ENCODE measurements around the gene VPS13A.
A peak's percentile ranks its signal among the peaks of the same experiment; 100 is the strongest.

VPS13A gene

DNA sequence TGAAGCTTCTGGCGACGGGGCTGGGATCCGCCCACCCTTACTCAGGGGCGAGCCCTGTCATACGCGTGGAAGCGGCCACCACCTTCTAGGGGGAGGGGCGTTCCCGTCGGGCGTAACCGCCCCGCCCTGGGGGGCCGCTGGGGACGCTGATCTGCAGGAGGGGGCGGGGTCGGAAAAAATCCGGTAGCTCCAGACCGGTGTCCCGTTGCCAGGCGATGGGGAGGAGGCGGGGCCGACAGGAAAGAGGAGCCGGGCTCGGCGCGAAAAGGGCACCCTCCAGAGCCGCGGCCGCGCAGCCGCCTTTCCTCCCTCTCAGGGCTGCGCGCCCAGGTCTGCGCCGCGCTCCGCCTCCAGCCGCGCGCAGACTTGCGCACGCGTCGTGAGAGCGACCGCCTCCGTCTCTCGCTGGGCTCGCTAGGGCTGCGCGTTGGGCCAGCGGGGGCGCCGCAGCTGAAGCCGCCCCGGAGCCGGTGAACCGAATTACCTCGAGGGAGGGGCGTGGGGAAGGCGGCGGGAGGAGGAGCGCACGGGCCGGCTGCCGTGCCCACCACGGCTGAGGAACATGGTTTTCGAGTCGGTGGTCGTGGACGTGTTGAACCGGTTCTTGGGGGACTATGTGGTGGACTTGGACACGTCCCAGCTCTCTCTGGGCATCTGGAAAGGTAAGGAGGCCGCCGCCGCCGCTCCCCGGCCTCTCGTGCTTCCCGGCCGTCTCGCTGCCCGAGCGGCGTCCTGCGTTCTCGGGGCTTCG is at the start of gene VPS13A:
Gene VPS13A, plus strand, starts transcription at position 392 of the 751 bp plus-strand sequence. Its CDS starts 171 bp downstream, at position 563.
- peak; percentile 91 for DNase-seq (ENCODE audit: low spot score)

DNA sequence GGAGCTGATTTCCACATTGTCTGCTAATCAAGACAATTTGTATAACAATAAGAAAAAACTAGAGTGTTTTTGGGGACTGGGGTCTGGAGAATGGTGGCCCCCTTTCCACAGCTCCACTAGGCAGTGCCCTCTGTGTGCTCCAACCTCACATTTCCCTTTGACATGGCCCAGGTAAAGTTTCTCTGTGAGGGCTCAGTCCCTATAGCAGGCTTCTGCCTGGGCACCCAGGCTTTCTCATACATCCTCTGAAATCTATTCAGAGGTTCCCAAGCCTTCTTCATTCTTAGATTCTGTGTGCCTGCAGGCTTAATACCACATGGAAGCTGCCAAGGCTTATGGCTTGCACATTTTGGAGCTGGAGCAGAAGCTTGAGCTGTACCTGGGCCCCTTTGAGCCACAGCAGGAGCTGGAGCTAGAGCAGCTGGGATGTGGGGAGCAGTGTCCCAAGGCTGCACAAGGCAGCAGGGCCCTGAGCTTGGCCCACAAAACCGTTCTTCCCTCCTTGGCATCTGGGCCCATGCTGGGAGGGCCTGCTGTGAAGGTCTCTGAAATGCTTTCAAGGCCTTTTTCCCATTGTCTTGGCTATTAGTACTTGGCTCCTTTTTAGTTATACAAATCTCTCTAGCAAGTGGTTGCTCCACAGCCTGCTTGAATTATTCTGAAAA is 49.1 kb upstream of the VPS13A start:
- no peak for DNase-seq (ENCODE audit: low spot score)

DNA sequence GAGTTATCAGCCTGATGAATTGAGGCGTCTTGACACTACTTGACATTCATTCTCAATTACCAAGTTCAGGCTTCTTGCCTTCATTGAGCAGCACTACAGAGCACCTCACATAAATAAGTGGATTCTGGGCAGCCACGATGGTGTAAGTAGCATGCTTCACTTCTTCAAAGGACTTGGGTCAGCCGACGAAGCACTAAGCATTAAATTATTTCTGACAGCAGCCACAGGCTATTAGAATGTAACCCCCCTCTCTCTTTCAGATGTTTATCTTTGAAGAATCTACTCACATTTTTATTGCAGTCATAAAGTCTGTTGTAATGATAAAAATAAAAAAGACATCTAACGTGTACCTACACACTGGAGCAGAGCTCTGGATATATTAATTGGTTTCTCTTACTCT is 45.9 kb upstream of the VPS13A start:
- DNase-seq (ENCODE audit: low spot score), result no peak

DNA sequence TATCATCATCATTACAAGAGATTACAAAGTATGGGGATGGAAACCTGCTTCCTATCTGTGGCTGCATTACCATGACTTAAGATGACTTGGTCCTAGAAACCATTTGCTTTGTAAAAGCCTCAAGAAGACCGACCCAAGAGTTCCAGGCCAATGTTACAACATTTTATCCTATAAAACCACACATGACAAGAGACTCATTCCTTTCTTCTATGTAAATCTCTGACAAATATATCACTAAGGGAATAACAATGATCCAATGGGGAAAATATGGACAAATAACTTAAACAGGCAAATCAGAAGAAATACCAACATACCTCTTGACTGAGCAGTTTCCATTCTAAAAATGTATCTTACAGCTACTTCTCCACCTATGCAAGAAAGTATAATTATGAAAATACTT is 44.3 kb upstream of the VPS13A start:
- no peak for DNase-seq (ENCODE audit: low spot score)

DNA sequence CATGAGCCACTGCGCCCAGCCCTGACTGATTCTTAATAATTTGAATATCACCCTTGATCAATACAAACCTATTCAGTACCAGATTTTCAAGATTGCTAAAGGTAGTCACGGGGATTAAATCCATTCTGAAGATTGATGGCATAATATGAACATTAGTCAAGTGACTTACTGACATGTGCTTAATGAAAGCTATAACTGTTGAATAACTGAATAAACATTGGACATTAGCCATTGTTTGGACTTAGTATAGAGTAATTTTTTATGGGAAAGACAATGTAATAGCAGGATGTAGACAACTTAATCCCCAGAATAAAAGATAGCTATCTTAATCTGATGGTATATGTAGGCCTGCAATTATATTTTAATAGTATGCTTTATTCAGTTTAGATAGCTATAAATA is 35.0 kb upstream of the VPS13A start:
- no peak for DNase-seq (ENCODE audit: low spot score)

DNA sequence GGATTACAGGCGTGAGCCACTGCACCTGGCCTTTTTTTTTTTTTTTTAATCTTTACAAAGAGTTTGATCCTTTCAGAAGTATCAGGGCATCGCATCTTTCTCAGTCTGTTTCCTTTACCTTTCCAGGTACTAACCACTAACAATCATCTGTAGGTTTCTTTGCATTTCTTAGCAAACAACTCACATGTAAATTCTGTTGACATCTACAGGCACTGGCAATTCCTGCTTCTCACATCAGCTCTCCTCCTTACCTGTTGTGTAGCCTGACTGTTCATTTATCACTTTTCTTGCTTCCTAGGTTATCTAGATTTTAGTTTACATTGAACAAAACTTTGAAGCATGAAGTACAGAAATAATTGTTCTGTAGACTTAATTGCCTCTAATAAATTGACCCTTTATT is 27.5 kb upstream of the VPS13A start:
- DNase-seq (ENCODE audit: low spot score), result no peak

DNA sequence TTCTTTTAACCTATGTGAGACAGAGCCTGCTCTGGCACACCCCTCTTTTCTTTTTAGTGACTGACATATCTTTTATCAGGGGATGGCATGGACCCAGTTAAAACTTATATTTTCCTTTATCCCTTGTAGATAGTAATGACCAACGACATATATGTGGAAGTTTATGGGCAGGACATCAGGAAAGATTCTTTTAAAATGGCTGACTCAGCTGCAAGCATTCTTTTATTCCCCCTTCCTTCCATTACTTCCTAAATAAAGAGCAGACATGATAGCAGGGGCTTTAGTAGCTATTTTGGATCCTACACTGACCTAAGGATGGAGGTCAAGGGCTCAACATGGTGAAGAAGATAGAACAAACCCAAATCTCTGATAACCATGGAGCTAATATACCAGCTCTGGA is 25.0 kb upstream of the VPS13A start:
- DNase-seq (ENCODE audit: low spot score), result no peak

DNA sequence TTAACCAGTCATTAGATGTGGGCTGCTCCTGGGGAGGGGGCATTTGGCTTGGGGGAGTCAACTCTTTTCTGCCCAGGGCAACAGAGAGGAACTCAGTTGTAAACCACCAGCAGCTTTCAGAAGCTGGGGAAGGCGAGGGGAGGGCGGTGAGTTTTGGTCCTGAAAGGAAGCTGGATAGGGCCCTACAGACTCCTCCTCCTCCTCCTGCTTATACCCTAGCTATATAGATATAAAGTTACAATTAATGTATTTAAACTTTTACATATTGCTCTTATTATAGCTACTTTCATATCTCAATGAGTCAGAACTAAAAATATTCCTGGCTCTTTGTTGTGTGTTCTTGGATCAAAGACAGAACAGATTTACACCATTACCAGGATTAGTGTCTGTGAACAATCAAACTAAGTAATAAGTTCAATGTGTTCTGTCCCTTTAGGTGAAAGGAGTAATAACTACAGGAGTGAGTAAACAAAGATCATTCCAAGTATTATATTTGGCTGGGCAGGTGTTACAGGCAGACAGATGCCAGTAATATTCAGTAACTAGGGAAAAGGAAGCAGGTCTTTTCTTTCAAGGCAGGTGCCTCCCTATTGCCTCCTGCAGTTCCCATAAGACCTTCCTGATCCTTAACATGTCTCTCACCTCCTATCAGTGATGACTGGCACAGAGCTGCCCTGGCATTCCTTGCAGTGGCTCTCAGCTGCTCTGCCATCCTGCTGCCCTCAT is 20.5 kb upstream of the VPS13A start:
- no peak for DNase-seq (ENCODE audit: low spot score)

DNA sequence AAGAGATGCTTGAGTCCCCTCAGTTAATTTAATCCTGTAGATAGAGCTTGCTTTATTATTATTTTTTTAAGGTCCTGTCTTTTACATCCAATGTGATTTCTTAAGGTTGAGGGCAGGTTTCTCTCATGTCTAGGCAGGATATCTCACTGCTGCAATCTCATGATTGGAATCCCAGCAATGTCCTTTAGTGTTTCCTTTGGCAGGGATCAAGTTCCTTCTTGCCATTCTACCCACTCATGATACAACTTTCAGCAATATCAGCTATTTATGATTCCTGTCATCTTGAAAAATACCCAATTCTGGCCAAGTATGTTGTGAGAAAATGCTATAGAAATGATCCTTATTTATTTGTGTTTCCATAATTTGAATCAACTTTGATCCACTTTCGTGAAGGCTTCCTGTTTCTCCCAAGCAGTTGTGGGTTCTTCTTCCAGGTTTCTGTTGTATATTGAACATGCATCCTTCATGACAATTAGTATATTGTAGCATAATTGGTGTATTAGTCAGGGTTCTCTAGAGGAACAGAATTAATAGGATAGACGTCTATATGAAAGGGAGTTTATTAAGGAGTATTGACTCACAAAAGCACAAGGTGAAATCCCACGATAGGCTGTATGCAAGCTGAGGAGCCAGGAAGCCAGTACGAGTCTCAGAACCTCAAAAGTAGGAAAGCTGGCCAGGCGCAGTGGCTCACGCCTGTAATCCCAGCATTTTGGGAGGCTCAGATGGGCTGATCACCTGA is 18.4 kb upstream of the VPS13A start:
- DNase-seq (ENCODE audit: low spot score), result no peak

DNA sequence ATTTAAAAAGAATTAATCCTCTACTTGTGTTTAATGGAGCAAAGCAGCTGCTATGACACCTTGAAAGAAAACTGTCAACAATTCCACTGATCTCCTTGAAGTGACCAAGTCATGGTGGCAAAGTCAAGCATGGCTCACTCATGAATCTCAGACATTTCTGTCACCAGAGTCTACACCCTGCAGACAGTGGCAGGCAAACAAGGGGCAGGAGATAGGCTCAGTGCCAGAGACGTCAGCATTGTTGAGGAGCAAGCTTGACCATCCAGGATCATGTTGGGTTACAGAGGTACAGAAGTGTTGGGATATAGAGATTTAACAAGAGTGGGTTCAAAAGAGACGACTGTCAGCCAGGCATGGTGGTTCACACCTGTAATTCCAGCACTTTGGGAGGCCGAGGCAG is 16.1 kb upstream of the VPS13A start:
- no peak for DNase-seq (ENCODE audit: low spot score)

DNA sequence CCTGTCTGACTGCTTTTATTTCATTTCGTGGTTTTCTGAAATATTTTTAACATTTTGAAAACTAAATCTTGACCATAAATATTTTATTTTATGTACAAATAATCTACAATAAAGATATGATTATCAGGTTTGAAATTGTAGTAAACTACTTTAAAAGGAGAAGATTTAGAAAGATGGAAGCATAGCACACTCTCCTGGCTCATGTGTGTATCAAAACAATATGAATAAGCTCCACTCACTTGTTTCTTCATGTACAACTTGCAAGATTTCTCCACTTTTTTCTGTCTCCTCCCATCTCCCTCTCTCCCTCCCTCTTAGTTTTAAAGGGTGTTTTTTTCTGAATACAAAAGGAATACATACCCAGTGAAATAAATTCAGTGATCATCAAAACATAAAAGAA is 15.4 kb upstream of the VPS13A start:
- DNase-seq (ENCODE audit: low spot score), result no peak

DNA sequence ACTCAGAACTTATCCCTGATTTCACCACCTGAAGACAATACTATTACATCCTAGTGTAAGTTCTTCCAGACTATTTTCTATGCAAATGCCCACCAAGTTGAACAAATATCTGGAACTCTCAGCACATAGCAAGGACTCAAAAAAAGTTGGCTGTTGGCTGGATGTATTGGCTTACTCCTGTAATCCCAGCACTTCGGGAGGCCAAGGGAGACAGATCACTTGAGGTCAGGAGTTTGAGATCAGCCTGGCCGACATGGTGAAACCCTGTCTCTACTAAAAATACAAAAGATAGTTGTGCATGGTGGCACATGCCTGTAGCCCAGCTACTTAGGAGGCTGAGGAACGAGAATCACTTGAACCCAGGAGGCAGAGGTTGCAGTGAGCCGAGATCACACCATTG is 15.0 kb upstream of the VPS13A start:
- no peak for DNase-seq (ENCODE audit: low spot score)

DNA sequence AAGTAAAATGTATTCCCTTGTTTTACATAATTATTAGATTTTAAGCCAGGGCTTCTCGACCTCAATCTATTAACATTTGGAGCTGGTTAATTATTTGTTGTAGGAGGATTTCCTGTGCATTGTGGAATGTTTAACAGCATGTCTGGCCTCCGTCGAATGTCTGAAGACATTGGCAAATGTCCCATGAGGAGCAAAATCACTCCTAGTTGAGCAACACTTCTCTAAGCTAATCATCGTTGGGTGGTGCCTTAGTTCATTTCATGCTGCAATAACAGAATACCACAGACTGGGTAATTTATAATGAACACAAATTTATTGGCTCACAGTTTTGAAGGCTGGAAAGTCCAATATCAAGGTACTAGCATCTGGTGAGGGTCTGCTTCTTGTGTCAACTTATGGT is 13.4 kb upstream of the VPS13A start:
- DNase-seq (ENCODE audit: low spot score), result no peak

DNA sequence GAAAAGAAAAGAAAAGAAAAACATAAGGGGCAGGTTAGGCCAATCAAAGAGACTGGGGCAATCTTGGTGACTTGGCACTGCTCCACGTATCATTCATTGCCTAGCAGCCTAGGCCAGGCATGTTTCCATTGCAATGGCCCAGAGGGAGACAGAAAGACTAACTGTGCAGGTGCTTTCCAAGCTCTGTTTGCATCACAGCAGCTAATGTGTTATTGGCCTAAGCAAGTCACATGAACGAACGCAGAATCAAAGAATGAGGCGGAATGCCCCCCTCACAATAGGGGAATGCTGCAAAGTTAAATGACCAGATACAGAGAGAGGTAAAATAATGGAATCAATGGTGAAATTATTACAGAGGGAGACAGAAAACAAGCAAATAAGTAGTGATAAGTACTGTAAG is 11.1 kb upstream of the VPS13A start:
- no peak for DNase-seq (ENCODE audit: low spot score)

DNA sequence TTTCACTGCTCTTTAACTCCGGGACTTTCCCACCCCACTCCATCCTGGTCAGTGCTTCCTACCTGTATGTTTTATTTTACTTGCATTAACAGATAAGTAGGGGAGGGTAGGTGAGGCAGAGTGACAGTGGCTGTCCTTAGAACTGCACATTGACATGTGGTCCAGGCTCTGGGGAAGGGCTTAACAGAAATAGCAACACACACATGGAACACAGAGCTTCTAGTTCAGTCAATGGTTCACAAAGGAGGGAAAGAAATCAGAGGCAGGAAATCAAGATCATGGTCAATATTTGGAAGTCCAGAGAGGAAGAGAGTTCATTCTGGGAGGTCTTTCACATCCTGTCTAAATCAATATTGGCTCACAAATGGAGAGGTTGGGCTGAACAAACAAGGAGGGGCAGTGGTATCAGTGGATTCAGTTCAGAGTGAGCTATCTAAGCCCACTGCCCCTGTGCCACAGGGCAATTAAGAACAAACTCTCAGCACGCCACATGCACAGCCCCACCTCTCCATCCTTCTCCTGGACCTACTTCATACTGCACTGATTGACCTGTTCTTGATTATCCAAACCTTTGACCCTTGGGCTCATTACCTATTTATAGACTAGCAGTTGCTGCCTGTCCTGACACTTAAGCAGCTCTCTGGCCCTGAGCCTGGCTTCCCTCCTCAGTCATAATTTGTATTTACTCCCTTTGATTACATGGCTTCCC is 6.2 kb upstream of the VPS13A start:
- DNase-seq (ENCODE audit: low spot score), result no peak

DNA sequence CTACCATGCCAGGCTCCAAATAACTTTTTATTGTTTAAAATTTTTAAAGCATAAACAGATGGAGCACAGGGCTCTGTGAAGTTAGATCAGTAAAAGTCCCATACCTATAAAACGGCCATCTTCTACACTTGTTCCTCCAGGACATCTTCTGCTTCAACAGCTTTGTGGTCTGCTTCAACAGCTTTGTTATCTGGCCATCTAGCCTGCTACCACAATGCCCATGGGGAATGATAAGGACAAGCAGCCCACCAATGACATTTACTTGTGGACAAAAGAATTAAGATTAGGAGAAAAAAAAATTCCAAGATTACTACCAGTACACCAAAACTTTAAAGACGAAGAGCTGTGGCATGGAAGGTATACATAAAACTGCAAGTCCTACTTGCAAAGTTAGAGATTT is 2.2 kb upstream of the VPS13A start:
- no peak for DNase-seq (ENCODE audit: low spot score)

DNA sequence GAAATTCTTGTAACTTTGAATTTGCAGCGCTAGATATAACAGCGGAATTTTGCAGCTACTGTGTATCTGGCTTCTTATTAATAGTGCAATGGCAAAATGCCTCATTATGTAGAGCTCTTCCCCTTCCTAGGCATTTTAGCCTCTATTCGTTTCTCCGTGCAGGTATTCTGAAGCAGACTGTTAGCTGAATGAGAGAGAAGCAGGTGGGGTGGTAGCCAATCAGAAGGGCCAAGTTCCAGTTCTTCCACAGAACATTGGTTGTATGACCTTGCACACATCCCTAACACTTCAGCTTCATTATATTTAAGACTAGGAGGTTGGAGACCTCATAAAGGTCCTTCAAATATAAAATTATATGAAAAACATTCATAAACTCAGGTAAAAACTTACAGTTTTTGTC is 1.2 kb upstream of the VPS13A start:
- no peak for DNase-seq (ENCODE audit: low spot score)

DNA sequence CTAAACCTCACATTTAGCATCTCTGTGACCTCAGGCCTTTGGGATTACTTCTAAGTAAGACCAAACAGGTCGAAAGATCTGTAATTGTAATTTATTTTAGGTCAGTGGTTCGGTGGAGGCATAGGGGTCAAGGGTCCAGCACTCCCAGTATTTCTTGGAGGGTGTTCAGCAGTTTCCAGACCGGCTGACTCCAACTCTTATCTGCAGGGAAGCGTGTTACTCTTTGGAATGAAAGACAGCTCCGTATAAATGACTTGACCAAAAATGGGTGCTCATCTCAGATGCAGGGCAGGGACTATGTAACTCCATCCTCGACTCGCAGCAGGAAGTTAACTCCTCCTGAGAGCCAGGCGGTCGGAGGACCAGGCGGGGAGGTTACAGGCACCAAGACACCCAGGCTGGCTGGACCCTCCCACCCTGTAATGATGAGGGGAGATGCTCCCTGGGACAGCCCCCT is 620 bp upstream of the VPS13A start:
- DNase-seq (ENCODE audit: low spot score), result no peak

DNA sequence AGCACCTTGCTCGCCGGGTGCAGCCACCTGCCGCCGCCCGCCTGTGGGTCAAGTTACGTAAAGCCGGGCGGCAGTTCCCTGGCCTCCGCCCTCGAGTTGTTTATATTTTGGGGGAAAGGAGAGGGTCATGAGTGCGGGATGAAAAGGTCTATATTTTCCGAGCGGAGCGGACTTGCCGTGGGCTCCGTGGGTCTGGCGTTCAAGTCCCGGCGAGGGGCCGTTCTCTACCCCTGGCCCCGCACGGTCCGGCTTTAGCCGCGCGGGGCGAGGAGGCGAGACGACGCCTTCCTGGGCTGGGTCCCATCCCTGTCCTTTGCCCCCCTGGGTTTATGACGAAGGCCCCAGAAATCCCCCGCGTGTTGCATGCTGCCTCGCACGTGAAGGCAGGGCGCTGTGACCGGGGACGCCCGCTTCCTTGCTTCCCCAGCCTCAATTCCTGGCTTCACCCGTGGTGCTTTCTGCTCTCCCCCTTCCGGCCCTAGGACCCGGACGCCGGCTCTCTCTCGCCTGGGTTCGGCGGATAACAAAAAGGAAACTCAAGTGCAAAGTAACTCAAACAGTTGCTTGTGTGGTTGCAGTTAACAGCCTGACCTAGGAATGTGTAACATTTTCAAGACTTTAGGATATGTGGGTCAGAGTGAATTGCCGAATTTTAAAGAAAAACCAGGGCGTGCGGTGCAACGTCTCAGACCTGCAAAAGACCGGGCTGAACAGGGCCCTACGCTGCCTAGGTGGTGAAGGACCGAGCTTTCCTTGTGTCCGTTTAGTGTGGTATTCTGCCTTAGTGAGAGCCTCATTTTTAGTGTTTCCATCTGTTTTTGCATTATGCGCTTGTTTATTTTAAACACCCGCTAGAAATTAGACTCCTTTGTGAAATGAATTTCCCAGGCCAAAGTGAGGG is 810 bp downstream of the VPS13A start:
- DNase-seq (ENCODE audit: low spot score), result peak; percentile 40

DNA sequence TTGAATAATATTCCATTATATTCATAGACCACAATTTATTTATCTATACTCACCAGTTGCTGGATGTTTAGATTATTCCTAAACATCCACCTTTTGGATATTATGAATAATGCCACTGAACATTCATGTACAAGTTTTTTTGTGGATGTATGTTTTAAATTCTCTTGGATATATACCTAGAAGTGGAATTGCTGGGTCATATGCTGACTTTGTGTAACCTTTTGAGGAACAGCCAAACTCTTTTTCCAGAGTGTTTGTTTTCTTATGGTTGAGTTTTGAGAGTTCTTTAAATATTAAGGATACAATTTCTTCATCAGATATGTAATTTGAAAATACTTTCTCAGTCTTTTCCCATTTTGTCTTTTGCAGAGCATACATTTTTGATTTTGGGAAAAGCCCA is 2.7 kb downstream of the VPS13A start:
- no peak for DNase-seq (ENCODE audit: low spot score)

DNA sequence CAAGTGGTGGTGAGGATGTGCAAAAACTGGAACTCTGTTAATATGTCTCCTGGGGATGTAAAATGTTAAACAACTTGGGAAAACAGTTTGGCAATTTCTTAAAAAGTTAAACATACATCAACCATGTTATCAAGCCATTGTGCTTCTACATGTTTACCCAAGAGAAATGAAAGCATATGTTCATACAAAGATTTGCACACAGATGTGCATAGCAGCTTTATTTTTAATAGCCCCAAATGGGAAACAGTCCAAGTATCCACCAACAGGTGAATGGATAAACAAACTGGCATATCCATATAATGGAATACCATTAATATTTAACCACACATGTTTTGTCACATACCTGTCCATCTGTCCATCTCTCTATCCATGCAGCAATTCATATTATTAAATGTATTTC is 6.2 kb downstream of the VPS13A start:
- DNase-seq (ENCODE audit: low spot score), result no peak
